GM03348 (cell line): ENCODE measurements around the gene CDH13.

Experiments used
- DNase-seq: peaks from one replicate; pipeline ENCODE4 v3.0.0; 2012; ENCODE audit warnings: low spot score

The CDH13 gene

DNA sequence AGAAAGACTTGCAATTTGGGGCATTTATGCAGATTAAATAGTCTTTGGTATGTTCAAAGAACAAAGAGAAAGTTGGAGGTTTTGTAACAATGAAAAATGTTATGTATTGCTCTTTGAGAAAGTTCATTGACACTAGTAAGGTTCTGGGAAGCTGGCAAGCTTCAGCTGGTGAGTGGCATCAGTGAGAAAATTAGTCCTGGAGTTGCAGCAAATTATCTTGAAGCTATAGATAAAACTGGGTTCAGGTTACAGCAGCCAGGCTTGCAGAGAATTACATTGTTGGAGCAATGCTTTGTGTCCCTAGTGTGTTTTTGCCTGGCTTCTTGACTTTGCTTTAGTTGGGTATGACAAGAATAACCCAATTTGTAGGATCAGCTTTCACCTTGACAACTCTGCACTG, 221.2 kb downstream of the CDH13 start:
- DNase-seq = no peak

- peak; percentile 29 for DNase-seq
Measured at GRCh38 chr16:82852388-82853008, 225.7 kb downstream of the CDH13 start.

- peak; percentile 80 for DNase-seq
Measured at GRCh38 chr16:82855471-82855870, 228.7 kb downstream of the CDH13 start.

GRCh38 chr16:82857693-82858365, 231.1 kb downstream of the CDH13 start:
- no peak for DNase-seq

DNA sequence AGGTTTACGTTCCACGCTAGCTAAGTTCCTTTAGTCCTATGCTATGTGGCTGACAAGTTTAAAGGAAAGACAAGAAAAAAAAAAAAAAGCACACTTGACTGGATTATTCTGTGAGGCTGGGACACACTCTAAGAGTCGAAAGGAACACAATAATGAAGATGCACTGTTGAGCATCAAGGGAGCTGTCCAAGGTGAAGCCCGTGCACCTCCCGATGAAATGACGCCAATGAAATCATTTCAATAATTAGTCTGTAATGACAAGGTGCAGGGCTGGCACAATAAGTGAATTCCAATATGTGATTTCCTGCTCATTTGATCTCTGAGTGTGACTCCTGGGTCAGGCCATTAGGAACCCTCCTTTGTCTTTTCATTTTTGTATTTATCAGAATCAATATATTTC, 232.9 kb downstream of the CDH13 start:
- no peak for DNase-seq

DNA sequence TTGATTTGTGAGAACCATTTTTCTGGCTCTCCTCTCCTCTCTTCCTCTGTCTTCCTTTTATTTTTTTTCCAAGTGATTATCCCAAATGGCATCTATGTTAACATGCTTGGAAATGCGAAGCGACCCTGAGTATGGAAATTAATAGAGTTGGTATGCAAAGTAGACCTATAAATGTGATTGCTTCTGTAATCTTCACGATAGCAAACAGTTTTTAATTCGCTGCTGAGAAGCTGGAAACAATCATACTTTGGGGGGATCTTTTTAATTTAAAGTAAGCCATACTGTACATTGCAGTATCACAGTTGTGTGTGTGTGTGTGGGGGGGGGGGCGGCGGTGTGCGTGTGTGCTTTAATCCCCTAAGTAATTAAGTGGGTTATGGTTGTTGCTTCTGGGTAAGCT, 233.3 kb downstream of the CDH13 start:
- DNase-seq = no peak

GRCh38 chr16:82862057-82862456, 235.3 kb downstream of the CDH13 start:
- DNase-seq = no peak

DNA sequence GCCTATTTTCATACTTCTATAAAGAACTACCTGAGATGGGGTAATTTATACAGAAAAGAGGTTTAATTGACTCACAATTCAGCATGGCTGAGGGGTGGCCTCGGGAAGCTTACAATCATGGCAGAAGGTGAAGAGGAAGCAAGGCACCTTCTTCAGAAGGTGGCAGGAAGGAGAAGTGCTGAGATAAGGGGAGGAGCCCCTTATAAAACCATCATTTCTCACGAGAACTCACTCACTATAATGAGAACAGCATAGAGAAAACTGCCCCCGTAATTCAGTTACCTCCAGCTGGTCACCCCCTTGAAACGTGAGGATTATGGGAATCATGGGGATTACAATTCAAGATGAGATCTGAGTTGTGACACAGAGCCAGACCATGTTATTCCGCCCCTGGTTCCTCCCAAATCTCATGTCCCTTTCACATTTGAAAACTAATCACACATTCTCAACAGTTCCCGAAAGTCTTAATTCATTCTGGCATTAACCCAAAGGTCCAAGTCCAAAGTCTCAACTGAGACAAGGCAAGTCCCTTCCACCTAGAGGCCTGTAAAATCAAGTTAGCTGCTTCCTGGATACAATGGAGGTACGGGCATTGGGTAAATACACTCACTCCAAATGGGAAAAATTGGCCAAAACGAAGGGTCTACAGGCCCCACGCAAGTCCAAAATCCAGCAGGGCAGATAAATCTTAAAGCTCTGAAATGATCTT, 237.7 kb downstream of the CDH13 start:
- no peak for DNase-seq

DNA sequence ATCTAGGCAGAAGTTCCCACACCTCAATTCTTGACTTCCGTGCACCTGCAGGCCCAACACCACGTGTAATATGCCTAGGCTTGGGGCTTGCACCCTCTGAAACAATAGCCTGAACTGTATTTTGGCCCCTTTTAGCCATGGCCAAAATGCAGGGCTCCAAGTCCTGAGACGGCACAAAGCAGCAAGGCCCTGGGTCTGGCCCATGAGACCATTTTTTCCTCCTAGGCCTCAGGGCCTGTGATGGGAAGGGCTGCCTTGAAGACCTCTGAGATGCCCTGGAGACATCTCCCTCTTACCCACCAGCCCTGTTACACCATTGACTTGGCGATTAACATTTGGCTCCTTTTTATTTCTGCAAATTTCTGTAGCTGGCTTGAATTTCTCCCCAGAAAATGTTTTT, 238.6 kb downstream of the CDH13 start:
- no peak for DNase-seq

DNA sequence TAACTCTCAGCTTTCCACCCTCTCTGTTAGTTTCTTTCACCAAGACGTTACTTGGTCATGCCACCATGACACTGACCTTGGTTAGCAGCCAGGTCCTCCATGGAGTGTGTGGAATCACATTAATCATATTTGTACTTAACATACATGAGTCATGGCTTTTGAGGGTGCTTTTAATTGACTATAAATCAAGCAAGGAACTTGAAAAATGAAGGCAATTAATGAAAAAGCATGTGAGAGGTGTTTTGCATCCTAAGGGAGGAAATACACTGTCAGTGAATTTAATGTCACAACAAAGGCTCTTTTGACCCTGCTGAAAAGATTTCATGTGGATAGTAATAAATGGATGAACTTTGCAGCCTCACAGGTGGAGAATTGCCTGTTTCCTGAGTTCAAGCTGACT, 240.7 kb downstream of the CDH13 start:
- DNase-seq = no peak

DNA sequence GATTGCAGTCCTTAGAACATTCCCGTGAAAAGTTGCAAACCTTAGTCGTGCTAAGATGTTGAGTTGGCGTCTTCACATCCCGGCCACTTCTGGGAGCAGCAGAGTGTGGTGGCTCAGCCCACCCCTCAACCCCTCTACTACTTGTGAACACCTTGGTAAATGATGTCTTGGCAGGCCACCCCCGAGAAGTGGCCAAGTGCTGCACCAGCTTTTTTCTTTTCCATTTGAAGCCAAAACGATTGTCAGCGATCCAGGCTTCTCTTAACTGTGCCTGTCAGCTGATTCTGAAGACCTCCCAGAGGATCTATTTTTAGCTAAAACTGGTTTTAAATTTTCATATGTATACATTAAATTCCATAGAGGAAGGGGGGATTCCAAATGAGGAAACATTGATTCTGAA, 247.5 kb downstream of the CDH13 start:
- DNase-seq = no peak

DNA sequence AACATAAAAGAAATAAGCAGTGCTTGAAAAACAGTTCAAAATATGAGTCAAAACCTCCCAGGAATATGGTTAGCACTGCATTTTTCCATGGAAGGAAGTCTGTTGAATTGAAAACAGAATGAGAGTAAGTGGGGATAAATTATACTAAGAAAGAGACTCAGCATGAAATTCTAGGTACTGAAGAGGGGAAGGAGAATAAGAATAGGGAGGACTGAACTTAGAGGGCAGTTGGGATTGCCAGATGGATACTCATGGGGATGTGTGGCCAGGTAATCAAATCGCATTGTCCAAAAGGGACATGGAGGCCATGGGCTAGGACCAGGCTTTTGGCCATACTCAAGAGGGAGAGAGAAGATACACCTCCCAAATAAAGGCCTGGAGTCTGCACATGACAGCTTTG, 247.9 kb downstream of the CDH13 start:
- no peak for DNase-seq

DNA sequence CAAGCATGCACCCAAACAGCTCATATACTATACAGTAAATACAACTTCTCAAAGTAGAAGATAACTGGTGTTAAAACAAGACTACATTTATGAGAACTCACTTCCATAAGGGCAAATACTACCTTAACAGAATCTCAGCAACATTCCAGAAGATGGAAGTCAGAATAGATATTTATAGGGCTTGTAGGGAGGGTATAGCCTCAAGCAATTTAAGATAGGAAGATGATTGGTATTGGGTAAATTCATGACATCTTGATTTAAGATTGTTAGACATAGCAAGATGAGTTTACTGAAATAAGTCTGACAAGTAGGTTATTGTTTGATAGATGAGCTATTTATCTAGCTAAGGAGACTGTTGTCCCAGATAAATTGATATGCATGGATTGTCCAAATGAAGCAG, 250.2 kb downstream of the CDH13 start:
- no peak for DNase-seq

GRCh38 chr16:82878466-82878865, 251.7 kb downstream of the CDH13 start:
- no peak for DNase-seq

GRCh38 chr16:82880346-82880745, 253.6 kb downstream of the CDH13 start:
- DNase-seq = no peak

- DNase-seq = no peak
Measured at GRCh38 chr16:82881516-82881915, 254.7 kb downstream of the CDH13 start.

- DNase-seq = no peak
Measured at GRCh38 chr16:82882226-82882625, 255.5 kb downstream of the CDH13 start.

GRCh38 chr16:82882982-82883835, 256.4 kb downstream of the CDH13 start:
- no peak for DNase-seq

DNA sequence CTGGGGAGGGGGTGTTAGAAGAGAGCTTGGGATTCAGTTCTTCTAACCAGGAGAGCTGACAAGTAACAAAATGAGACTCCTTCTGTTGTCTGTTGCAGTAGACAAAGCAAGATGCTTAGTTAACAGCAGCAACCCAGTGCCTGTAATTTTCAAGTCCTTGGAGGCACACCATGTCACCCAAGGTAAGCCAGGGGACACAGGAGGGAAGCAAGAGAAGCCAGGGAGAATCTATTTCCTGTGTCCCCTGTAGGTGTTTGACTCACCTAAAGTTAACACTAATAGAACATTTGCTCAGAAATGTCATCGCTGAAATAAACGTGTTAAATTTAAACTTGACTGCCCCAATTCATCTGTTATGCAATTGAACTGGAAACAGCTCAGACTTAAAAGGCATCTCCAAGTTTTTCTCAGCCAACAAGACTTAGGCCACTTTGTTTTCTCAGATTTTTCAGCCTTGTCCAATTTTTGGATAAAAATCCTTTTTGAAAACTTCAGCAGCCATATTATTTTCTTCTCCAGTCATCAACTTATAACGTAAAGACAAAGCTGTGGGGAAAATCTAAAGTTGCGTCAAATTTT, 257.6 kb downstream of the CDH13 start:
- DNase-seq = no peak

GRCh38 chr16:82886146-82886545, 259.4 kb downstream of the CDH13 start:
- DNase-seq = no peak

DNA sequence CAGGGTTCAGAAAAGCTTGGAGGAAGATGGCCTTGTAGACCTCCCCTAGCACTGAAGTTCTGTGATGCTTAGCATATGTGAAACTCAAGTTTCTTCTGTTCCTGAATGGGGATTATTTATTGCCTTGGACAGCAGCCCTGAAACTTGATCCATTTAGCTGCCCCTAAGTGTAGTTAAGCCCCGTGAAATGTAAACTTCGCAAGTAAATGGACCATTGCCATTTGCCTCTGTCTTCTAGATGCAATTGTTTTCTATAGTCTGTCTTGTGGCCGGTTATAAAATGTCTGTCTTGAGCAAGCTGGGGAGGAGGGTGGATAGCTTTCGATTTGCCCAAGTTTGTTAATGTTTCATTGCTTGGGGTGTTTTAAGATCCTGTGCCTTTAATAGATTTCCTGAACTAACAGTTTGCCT, 261.8 kb downstream of the CDH13 start:
- peak; percentile 21 for DNase-seq

GRCh38 chr16:82891424-82891823, 264.7 kb downstream of the CDH13 start:
- DNase-seq = no peak
